PFSK-1 (cell line): ENCODE results near the gene CRB2.

Experiments used
- FOXP2 ChIP-seq: optimal IDR thresholded peaks from 2 replicates; pipeline ENCODE3; 2011; ENCODE audit warnings: borderline replicate concordance, control low read depth, inconsistent platforms; ENCODE audit not compliant: insufficient read depth; ENCODE audit errors: extremely low read length, extremely low read depth
- POLR2AphosphoS5 ChIP-seq: IDR thresholded peaks from 2 replicates; pipeline ENCODE4 v1.6.1; 2012; ENCODE audit warnings: low read depth, mild to moderate bottlenecking, control low read depth, low read length, moderate library complexity
- REST ChIP-seq, 2 experiments: IDR thresholded peaks; 2 replicates each; pipeline versions ENCODE4 v1.6.1 to v1.8.0; 2011 to 2012; ENCODE audit warnings: low read depth in 2 of 2, low read length in 2 of 2, control low read depth in 1 of 2, inconsistent platforms in 1 of 2, mild to moderate bottlenecking in 1 of 2, moderate library complexity in 1 of 2; ENCODE audit not compliant: insufficient read depth in 1 of 2
- SIN3A ChIP-seq: IDR thresholded peaks from 2 replicates; pipeline ENCODE4 v1.6.1; 2012; ENCODE audit warnings: mild to moderate bottlenecking, low read length, moderate library complexity, borderline replicate concordance; ENCODE audit not compliant: insufficient read depth
- TAF1 ChIP-seq: IDR thresholded peaks from 2 replicates; pipeline ENCODE4 v1.6.1; 2012; ENCODE audit warnings: low read length, control low read depth, borderline replicate concordance; ENCODE audit not compliant: insufficient read depth

The CRB2 gene

GRCh38 chr9:123375469-123376132 lies 19.6 kb downstream of the CRB2 start:
- no peak for TF ChIP-seq FOXP2
- TF ChIP-seq SIN3A, result no peak
- no peak for TF ChIP-seq REST (IDR thresholded peaks at IDR 0.05; ENCODE audit: insufficient read depth in 1 of 2, low read depth in 2 of 2, low read length in 2 of 2)
- TF ChIP-seq POLR2AphosphoS5, result no peak
- no peak for TF ChIP-seq TAF1

GRCh38 chr9:123376218-123377071 lies 20.4 kb downstream of the CRB2 start:
- TF ChIP-seq REST (IDR thresholded peaks at IDR 0.05; ENCODE audit: insufficient read depth in 1 of 2, low read depth in 2 of 2, low read length in 2 of 2), result no peak
- no peak for TF ChIP-seq FOXP2
- no peak for TF ChIP-seq POLR2AphosphoS5
- TF ChIP-seq TAF1, result no peak
- no peak for TF ChIP-seq SIN3A

GRCh38 chr9:123377211-123377971 lies 21.4 kb downstream of the CRB2 start:
- TF ChIP-seq FOXP2, result no peak
- TF ChIP-seq POLR2AphosphoS5, result no peak
- TF ChIP-seq SIN3A, result no peak
- TF ChIP-seq REST (IDR thresholded peaks at IDR 0.05; ENCODE audit: insufficient read depth in 1 of 2, low read depth in 2 of 2, low read length in 2 of 2), result no peak
- no peak for TF ChIP-seq TAF1

GRCh38 chr9:123378025-123378424 lies 22.0 kb downstream of the CRB2 start:
- TF ChIP-seq SIN3A, result no peak
- no peak for TF ChIP-seq POLR2AphosphoS5

- TF ChIP-seq REST (IDR thresholded peaks at IDR 0.05; ENCODE audit: insufficient read depth in 1 of 2, low read depth in 2 of 2, low read length in 2 of 2) (no peak), TAF1 (no peak), POLR2AphosphoS5 (no peak), SIN3A (no peak), FOXP2 (no peak)
Measured at GRCh38 chr9:123378956-123379660, 23.1 kb downstream of the CRB2 start.
